Measurements from ENCODE around the gene CD79B. TPM values are rescaled to one million over a fixed set of nuclear protein-coding genes. Genes with fewer than 3 reads are reported as not detected.
A peak's percentile ranks its signal among the peaks of the same experiment; 100 is the strongest.
"Not testable (repeated sequence)": the region's sequence is repeated elsewhere in the genome, so short reads cannot be mapped to it uniquely, and the experiment has no call there.

Gene CD79B
- total RNA-seq, 1 donor from 2014 or later, result 1.5 TPM

DNA sequence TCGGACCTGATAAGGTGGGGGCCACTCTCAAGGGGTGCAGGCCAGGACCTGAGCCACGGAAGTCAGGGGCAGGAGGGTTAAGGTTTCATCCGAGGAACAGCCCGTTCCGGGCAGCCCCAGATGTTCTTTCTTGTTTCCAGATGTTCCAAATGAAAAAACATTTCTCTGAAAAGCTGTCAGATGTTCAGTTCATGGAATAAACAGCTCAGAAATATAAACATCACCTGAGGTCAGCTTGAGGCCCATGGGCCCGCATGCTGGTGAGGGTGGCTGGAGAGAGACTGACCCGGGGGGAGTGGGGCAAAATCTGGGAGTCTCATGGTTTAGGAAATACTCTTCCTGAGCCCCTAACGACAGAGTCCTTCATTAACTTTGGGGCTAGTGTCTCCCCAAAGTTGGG is 1.5 kb upstream of the CD79B start:
- DNase-seq (ENCODE audit: low read depth, low spot score), result no peak

DNA sequence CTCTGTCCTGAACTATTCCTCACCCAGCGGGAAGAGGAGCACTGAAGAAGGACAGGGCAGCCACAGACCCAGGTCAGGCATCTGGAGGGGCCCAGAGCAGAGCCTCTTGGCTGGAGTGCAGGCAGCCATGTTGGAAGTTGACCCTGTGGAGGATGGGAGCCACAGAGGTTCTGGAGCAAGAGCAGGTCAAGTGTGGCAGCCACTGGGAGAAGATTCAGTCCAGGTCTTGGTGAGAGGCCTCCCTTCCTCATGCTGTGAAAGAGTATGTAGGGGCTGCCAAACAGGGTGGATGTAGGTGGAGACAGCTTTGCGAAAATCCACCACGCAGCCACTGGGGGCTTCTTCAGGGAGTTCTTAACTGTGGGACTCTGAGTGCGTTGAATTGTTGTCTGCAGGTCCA is 590 bp upstream of the CD79B start:
- no peak for DNase-seq (ENCODE audit: low read depth, low spot score)

DNA sequence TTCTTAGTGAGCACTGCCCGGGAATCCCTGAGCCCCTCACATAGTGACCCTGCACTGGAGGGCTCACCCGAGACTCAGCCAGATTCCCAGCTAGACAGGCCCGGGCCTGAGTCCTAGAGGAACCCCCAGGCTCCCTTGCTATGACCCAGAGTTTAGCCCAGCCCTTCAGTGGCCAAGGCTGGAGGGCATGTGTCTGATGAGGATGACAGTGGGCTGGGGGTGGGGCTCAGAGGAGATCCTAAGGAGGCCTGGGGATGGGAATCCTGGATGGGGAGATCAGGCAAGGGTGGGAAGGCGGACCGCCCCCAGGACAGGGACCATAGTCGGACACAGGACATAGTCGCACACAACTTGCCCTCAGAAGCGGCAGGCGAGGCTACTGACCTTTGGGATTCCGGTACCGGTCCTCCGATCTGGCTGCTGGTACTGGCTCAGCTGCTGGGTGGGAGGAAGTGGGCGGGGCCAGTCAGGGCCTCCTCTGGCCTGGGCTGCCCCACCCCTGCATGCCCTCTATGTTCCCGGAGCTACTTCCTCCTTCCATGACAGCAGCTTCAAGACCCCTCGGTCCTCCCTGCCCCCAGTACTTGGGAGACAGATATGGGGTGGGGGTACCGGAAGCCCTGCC is 1.1 kb downstream of the CD79B start:
- DNase-seq (ENCODE audit: low read depth, low spot score), result no peak

DNA sequence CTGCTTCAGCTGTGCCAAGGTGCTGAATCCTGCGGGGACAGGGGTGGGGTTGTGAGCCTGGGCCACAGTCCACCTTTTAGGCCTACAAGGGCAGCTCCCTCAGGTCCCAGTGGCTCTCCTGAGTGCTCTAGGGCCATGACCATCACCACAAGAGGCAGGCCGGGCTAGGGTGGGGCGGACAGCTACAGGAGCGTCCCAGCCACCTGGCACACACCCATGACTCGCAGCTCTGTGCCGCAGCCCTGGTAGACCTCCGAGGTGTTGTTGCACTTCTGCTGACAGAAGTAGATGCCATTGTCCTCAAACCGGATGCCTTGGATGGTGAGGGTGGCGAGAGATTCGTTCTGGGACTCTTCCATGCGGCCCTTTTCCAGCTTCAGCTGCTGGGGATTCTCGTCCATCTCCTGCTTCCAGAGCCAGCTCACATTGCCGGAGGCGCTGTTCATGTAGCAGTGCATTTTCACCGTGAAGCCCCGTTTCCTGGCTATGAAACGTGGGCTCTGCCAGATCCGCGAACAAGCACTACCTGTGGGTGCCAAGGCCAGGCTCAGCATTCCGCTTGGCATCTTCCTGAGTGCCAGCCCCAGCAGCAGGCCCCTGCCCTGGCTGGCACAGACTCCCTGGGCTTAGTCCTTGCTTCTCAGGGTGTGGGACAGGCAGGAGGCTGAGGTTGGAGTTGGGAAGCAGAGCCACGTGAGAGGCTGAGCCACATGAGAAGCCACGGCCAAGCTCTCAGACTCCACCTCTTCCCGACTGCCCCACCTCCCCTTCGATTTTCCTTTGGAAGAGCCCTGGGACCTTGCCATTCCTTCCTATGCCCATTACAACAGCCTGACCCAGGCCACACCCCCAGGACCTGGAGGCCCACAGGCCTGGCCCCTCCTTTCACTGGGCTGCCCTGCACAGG is 2.0 kb downstream of the CD79B start:
- no peak for DNase-seq (ENCODE audit: low read depth, low spot score)

DNA sequence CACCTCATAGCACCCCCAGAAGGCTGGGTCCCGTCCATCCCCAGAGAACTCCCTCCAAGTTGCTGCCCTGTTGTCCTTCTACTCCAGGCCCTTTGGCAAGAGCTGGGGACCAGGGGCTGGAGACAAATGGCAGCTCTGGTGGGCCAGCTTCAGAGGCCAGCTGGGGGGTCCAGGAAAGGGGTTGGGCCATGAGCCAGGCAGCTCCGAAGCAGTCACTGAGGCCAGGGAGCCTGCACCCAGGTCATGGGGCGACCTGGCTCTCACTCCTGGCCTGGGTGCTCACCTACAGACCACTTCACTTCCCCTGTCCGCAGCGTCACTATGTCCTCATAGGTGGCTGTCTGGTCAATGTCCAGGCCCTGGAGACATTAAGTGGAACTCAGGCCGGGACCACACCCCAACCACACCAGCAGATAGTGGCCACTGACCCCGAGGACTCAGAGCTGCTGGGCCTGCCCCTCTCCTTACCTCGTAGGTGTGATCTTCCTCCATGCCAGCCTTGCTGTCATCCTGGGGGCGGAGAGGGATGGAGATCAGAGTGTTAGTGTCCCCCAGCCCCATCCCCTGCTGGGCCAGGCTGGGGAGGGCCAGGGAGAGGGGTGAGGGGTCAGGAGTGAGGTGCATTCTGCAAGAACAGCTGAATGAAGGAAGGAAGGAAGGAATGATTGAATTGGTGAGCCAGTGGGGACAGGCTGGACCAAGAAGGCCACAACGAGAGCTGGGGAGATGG is 3.0 kb downstream of the CD79B start:
- no peak for DNase-seq (ENCODE audit: low read depth, low spot score)

DNA sequence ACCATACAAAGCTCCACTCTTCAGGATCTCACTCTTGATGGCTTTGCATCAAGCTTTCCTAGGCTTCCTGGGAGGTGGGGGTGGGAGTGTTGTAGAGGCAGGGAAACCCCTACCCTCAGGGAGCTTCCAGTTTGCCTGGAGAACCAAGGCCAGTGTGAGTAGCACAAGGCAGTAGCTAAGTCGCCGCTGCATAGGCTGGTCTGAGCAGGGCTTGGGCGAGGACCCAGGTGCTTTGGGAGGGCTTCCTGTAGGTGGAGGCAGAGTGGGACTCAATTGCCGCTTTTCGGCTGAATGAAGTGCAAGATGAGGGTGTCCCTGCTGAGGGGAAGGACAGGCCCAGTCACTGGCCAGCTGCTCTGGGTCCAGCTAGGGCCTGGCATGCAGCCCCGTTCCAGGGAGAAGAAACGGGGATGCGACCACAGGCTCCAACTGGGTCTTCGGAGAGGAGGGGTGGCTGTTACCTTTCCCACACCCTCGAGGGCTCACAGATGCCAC is 3.9 kb downstream of the CD79B start:
- DNase-seq (ENCODE audit: low read depth, low spot score), result no peak

DNA sequence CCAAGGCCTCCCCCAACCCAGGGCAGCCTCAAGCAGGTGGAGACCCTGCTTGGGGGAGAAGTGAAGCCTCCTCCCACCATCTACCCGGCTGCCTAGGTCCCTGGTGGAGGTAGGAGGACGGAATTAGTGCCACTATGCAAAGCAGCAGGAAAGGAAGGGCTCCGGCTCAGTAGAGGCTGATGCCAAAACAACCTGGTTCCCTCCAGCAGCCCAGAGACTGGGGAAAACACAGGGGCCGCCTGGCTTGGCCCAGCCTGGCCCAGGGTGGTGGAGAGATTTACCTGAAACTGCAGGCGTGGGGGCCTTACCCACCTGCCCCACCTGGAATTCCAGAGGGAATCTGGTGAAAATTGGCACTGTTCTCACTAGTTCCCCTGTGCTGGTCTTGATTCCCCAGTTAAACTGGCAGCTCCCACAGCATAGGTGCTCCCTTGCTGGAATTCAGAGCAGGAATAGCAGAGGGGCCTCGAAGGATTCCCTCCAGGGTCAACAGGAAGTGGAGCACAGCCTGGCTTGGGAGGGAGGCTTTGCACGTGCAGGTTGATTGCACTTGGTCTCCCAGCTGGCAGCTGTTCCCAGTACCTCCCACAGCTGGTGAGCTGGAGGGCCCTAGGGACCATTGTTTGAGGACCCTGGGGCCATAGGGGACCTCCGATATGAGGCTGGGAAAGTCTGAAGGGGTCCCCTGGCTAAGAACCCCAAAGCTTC is 4.5 kb downstream of the CD79B start:
- DNase-seq (ENCODE audit: low read depth, low spot score), result no peak

DNA sequence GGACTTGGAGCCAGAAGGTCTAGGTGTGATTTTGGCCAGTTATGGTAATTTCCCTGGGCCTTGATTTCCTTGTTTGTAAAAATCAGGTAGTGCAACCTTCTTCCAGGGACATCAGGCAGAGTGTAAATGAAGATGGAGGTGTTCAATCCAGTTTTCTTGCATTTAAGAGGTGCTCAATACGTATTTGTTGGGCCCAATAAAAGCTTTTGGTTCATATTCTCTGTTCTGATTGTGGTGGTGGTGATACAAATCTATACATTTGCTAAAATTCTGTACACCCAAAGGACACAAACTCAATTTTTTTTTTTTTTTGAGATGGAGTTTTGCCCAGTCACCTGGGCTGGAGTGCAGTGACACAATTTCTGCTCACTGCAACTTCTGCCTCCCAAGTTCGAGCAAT is 6.0 kb downstream of the CD79B start:
- DNase-seq (ENCODE audit: low read depth, low spot score), result no peak

DNA sequence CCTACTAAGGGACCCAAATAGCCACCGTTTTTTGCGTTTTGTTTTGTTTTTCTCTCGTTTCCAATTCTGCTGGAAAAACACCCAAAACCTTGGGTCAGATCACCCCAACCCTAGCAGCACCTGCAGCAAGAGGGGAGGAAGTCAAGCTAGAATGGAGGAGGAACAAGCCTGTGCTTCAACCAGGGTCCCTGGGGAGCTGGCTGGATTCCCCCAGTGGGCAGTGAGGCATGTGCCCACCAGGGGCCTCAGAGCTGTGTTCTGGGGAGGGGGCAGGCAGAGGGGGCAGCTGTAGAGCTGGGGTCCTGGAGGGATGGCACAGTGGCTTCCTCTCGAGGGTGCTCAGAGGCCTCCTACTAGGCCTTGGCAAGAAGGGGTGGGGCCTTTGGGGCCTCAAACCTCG is 6.5 kb downstream of the CD79B start:
- DNase-seq (ENCODE audit: low read depth, low spot score), result no peak

DNA sequence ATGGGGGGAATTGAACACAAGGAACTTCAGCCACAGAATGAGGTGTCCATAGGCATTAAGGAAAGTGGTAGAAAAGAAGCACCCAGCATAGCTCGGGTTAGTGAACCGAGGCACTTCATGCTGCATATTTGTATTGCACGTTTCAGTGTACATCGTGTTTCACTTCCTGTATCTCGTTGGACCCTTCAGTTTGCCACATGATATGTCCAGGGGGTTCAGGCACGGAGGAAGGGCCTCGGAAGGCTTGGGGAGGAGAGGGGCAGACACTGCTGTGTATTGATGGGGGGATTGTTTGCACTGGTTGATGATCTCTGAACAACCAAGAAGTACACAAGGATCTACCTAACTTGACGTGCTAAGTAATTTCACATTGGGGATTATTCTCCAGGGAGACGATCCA is 9.7 kb downstream of the CD79B start:
- DNase-seq (ENCODE audit: low read depth, low spot score), result not testable (repeated sequence)

DNA sequence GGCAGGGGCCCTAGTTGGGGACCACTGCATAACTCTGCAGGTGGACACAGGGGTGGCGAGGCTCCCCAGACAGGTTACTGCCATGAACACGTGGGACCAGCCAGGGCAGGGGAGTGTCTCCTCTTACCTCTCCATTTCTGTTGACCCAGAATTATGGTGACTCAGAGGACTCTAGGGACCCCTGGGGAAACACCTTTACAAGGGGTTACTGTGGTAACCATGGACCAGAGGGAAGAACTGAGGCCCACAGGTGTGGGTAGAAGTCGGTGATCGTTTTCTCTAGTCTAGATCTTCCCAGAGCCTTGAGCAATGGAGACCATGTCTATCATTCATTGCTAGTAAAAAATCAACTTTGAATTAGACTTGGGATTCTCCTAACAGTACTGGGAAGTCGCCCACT is 11.4 kb downstream of the CD79B start:
- not testable (repeated sequence) for DNase-seq (ENCODE audit: low read depth, low spot score)

DNA sequence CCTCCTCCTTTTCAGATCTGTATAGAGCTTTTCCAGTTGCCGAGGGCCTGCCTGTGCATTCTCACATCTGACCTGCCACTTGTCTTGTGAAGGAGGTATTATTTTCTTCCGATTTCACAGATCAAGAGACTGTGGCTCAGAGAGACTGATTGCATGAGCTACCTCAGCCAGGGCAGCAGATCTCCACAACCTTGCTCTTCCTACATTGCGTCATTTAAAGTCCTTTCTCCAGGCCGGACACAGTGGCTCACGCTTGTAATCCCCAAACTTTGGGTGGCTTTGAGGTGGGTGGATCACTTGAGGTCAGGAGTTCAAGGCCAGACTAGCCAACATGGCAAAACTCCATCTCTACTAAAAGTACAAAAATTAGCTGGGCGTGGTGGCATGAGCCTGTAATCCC is 12.1 kb downstream of the CD79B start:
- not testable (repeated sequence) for DNase-seq (ENCODE audit: low read depth, low spot score)

DNA sequence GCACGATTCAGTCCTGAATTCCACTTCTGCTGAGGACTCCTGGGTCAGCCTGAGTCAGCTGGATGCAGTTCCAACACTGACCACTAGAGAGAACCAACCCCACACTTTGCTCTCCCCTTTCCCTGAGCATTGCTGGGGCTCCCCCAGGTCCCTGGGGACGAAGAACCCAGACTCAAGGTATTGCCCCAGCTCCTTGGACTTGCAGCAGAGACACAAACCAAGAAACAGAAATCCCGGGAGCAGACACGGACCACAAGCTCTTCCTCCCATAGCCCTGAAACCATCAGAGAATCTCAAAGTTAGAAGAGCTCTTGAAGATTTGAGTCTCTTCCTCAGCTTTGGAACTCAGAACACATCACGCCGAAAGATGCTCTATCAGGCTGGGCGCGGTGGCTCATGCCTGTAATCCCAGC is 12.8 kb downstream of the CD79B start:
- DNase-seq (ENCODE audit: low read depth, low spot score), result peak; percentile 15

DNA sequence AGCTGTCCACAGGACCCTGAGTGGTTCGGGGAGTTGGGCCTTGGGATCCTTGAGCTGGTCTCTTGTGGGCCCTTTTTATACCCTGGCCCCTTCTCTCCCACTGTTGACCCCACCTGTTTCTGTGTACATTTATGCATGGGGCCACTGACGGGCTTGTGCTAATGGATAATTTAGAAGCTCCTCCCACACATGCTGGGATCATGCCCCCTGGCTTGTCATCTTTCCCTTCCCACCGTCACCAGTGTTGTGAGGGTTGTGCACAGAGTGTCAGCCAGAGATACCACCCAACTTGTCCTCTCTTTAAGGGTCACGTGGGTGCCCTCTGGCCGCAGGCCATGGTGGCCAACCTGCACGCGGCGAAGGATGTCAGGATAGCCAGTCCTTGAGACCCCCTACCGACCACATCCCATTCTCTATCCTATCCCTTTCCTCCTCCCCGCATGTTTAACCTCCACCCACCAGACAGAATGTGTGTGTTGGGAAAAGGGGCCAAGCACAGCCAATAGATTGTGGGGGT is 13.3 kb downstream of the CD79B start, which contains the start of gene GH1:
Gene GH1, minus strand, starts transcription at position 51 of the 517 bp plus-strand sequence. CDS start 63 bp downstream, outside the sequence.
- not testable (repeated sequence) for DNase-seq (ENCODE audit: low read depth, low spot score)

DNA sequence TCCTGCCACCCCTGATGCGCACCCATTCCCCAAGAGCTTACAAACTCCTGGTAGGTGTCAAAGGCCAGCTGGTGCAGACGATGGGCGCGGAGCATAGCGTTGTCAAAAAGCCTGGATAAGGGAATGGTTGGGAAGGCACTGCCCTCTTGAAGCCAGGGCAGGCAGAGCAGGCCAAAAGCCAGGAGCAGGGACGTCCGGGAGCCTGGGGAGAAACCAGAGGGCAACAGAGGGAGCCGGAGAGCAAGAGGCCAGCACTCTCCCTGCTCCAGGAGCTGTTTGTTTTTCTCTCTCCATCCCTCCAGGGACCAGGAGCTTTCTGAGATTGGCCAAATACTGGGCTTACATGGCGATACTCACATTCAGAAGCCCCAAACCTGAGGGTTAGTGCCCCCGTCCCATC is 13.8 kb downstream of the CD79B start:
- no peak for DNase-seq (ENCODE audit: low read depth, low spot score)

DNA sequence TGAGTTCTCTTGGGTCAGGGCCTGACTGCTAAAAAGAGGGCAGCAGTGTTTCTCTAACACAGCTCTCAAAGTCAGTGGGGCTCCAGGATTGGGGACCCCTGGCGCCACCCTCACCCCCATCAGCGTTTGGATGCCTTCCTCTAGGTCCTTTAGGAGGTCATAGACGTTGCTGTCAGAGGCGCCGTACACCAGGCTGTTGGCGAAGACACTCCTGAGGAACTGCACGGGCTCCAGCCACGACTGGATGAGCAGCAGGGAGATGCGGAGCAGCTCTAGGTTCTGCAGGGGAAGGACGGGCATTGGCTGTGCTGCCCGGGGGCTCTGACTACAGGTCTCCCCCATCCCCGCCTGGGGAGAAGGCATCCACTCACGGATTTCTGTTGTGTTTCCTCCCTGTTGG is 14.5 kb downstream of the CD79B start:
- DNase-seq (ENCODE audit: low read depth, low spot score), result no peak

DNA sequence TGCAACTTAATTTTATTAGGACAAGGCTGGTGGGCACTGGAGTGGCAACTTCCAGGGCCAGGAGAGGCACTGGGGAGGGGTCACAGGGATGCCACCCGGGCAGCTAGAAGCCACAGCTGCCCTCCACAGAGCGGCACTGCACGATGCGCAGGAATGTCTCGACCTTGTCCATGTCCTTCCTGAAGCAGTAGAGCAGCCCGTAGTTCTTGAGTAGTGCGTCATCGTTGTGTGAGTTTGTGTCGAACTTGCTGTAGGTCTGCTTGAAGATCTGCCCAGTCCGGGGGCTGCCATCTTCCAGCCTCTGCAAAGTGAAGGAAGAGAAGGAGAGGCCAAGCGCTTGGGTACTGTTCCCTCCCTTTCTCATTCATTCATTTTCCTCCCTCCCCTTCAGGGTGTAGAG is 14.9 kb downstream of the CD79B start:
- not testable (repeated sequence) for DNase-seq (ENCODE audit: low read depth, low spot score)

DNA sequence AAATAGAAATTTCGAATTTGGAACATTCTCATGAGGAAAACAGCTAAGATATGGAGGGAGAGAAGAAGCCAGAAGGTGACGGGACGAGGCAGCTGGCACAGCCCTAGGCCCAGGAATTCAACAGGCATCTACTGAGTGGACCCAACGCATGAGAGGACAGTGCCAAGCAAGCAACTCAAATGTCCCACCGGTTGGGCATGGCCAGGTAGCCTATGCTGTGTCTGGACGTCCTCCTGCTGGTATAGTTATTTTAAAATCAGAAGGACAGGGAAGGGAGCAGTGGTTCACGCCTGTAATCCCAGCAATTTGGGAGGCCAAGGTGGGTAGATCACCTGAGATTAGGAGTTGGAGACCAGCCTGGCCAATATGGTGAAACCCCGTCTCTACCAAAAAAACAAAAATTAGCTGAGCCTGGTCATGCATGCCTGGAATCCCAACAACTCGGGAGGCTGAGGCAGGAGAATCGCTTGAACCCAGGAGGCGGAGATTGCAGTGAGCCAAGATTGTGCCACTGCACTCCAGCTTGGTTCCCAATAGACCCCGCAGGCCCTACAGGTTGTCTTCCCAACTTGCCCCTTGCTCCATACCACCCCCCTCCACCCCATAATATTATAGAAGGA is 15.5 kb downstream of the CD79B start:
- DNase-seq (ENCODE audit: low read depth, low spot score), result no peak

DNA sequence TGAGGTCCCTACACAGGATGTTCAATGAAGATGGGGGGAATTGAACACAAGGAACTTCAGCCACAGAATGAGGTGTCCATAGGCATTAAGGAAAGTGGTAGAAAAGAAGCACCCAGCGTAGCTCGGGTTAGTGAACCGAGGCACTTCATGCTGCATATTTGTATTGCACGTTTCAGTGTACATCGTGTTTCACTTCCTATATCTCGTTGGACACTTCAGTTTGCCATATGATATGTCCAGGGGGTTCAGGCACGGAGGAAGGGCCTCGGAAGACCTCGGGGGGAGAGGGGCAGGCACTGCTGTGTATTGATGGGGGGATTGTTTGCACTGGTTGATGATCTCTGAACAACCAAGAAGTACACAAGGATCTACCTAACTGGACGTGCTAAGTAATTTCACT is 16.4 kb downstream of the CD79B start:
- not testable (repeated sequence) for DNase-seq (ENCODE audit: low read depth, low spot score)

DNA sequence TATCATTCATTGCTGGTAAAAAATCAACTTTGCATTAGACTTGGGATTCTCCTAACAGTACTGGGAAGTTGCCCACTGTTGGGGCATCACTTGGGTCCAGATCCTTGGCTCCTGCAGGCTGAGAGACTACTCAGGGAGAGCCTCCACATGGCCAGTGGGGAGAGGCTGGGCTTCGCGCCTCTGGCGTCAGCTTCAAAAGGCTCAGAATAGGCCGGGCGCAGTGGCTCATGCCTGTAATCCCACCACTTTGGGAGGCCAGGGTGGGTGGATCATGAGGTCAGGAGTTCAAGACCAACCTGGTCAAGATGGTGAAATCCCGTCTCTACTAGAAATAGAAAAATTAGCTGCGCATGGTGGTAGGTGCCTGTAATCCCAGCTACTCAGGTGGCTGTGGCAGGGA is 17.7 kb downstream of the CD79B start:
- DNase-seq (ENCODE audit: low read depth, low spot score), result no peak
